Thyroid gland (tissue), 4 donors: Measurements from ENCODE around the gene TRPV3. TPM values are rescaled to one million over a fixed set of nuclear protein-coding genes. Genes with fewer than 3 reads are reported as not detected.

Experiments
- DNase-seq, 2 donors: peaks; one replicate each; pipeline ENCODE4 v3.0.0-alpha.2; 2019
- H3K27ac ChIP-seq, 3 donors: fragments of 200-600 bp; sonication (generic); 1 replicate in 2 of 3; 2 replicates in 1 of 3; pipeline ENCODE4 v1.5.1; 2016 to 2019; ENCODE audit warnings: mild to moderate bottlenecking in 1 of 3, moderate library complexity in 1 of 3
- H3K27me3 ChIP-seq: fragments of 200-600 bp; sonication (generic); one replicate; pipeline ENCODE4 v1.5.1; 2019
- H3K36me3 ChIP-seq, 2 donors: fragments of 200-600 bp; sonication (generic); one replicate each; pipeline ENCODE4 v1.5.1; 2016 to 2019
- H3K4me1 ChIP-seq, 2 donors: fragments of 200-600 bp; sonication (generic); one replicate each; pipeline ENCODE4 v1.5.1; 2017 to 2019
- H3K4me3 ChIP-seq, 3 donors: fragments of 200-600 bp; sonication (generic); replicated peaks in 1 of 3; 1 replicate in 2 of 3; 2 replicates in 1 of 3; pipeline ENCODE4 v1.5.1; 2016; ENCODE audit warnings: mild to moderate bottlenecking in 1 of 3
- H3K9me3 ChIP-seq: fragments of 200-600 bp; sonication (generic); one replicate; pipeline ENCODE4 v1.5.1; 2017
- POLR2A ChIP-seq, 2 donors: fragments of 450-650 bp; IDR thresholded peaks; one replicate each; pipeline ENCODE4 v1.6.1; 2017; ENCODE audit warnings: antibody characterized with exemption in 2 of 2, mild to moderate bottlenecking in 2 of 2, moderate library complexity in 1 of 2
- WGBS, 2 donors: methylation state at CpG; one replicate each; pipeline ENCODE4 v1.1.5; 2017; 5-methylcytosine and 5-hydroxymethylcytosine counted together
- intact Hi-C: fragments of 100-400 bp; cut with DNase I; formaldehyde crosslinking; loops from one replicate; pipeline ENCODE4 v1.15.1; 2023
- total RNA-seq, 4 donors: library from RNA; depleted of rRNA; stranded (reverse); fragments of >200 nt; gene quantifications; one replicate each; pipeline ENCODE4 v1.2.3, GENCODE V29; 2016
- TF ChIP-seq, protein P1 (sequence below), 6 experiments: fragments of 200-600 bp in 3 of 6; fragments of 450-650 bp in 3 of 6; sonication (generic) in 3 of 6; IDR thresholded peaks; one replicate each; pipeline ENCODE4 v1.5.1; 2016 to 2019; ENCODE audit warnings: antibody characterized with exemption in 6 of 6, mild to moderate bottlenecking in 2 of 6, inconsistent platforms in 1 of 6, moderate library complexity in 1 of 6

Gene TRPV3
- total RNA-seq, 4 donors from 2014 or later = 0.11 to 1.2 (median 1.0) TPM

DNA sequence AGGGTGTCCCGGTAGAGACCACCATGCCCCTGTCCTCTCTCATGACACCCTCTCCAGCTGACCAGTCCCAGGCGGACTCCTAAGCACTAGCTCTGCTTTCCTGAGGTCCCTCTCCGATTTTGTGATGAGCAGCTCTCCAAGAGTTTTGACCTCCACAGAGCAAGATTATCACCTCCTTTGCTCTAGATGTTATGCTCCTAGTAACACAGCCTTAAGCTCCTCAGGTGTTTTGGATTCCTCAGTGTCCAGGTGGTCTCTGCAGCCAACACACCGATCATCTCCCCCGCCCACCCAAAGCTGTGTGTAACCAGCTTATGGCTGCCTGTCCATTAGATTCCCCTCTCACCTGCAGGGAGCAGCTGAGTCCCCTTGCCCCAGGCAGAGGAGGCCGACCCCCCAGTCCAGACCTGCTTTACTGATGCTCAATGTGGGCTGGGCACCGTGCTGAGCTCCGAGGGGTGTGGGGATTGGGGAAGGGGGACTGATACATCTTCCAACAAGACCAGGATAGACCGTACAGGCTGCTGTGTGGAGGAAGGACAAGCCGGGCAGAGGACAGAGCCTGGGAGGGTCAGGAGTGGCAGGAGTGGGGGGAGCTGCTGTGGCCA is 2.3 kb downstream of the TRPV3 start:
- no peaks in the 10 kb centered on the region for H3K9me3 ChIP-seq
- no peak for DNase-seq
- TF ChIP-seq, protein P1, sequence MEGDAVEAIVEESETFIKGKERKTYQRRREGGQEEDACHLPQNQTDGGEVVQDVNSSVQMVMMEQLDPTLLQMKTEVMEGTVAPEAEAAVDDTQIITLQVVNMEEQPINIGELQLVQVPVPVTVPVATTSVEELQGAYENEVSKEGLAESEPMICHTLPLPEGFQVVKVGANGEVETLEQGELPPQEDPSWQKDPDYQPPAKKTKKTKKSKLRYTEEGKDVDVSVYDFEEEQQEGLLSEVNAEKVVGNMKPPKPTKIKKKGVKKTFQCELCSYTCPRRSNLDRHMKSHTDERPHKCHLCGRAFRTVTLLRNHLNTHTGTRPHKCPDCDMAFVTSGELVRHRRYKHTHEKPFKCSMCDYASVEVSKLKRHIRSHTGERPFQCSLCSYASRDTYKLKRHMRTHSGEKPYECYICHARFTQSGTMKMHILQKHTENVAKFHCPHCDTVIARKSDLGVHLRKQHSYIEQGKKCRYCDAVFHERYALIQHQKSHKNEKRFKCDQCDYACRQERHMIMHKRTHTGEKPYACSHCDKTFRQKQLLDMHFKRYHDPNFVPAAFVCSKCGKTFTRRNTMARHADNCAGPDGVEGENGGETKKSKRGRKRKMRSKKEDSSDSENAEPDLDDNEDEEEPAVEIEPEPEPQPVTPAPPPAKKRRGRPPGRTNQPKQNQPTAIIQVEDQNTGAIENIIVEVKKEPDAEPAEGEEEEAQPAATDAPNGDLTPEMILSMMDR (IDR thresholded peaks at IDR 0.05) = no peak
- no peak for TF ChIP-seq POLR2A (IDR thresholded peaks at IDR 0.05)
- H3K36me3 ChIP-seq = no peaks in the 10 kb centered on the region
- 82 to 86% methylated on average over 9 to 10 of the region's 10 CpGs for WGBS, 2 donors
- no peak overlapping the region for H3K27ac ChIP-seq
- no peaks in the 10 kb centered on the region for H3K4me1 ChIP-seq
- no peak overlapping the region for H3K4me3 ChIP-seq
- no peaks in the 10 kb centered on the region for H3K27me3 ChIP-seq
- intact Hi-C loops = no loop called here

DNA sequence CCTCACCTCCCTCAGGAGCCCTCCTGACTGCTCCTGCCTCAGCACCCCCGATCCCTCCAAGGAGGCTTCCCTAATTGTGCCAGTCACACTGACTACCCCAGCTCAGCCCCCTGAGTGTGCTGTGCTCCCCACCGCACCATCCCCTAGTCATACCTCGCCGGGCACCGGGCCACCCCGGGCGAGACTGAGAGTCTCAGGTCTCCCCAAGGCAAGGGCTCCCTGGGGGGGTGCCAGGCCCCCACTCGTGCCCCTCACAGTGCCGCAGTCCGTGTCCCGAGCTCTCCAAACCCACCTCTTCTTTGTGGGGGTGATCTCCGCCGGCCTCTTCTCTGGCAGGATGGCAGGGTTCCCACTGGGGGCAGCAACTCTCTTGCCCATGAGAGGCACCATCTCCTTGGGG is 3.2 kb downstream of the TRPV3 start:
- DNase-seq = no peak
- Histone ChIP-seq H3K9me3 (no peaks in the 10 kb centered on the region), H3K36me3 (no peaks in the 10 kb centered on the region), H3K27ac (no peak overlapping the region), H3K27me3 (no peaks in the 10 kb centered on the region), H3K4me3 (no peak overlapping the region), H3K4me1 (no peaks in the 10 kb centered on the region)
- TF ChIP-seq POLR2A (IDR thresholded peaks at IDR 0.05) = no peak
- TF ChIP-seq, protein P1 (IDR thresholded peaks at IDR 0.05) = no peak
- intact Hi-C loops = no loop called here
- WGBS, 2 donors = 76 to 84% methylated on average over 13 of the region's 13 CpGs

DNA sequence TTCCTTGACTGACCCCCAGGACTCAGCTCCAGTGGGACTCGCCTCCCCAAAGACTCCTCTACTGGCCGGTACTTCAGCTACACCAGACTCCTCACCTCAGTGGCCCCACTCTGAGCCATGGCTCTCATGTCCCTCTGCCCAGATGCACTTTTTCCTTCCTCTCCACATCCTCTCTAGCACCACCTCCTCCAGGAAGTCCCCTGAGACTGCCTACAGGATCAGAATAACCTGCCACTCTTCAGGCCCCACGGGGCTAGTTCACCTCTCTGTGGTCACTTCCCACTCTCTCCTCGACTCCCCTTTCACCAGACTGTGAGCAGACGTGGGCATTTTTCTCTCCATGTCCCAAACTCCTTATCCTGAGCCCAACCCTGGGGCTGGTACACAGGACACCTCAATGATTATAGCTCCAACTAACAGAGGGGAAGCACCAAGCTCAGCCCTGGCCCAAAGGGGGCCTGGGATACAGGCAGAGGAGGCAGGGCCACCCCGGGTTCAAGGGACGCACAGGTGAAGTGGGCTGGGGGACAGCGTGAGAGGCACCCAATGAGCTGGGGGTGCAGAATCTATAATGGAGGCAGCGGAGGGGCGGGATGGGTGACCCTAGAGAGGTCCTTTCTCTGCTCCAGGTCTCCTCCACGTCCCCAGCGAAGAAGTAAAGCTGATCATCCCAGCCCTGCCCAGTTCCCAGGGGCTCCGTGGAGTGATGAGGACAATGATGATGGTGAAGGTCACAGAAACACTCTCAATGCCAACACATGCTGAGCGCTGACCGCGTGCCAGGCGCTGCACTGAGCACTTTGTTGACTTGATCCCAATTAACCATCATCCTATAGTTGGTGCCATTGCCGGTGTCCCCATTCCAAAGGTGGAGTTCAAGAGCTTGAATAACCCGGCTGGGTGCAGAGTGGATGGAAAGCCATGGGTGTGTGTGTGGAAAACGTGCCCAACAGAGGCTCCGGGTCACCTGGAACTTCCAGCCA is 3.9 kb downstream of the TRPV3 start:
- Histone ChIP-seq H3K9me3 (no peaks in the 10 kb centered on the region), H3K27me3 (no peaks in the 10 kb centered on the region), H3K4me1 (no peaks in the 10 kb centered on the region), H3K4me3 (no peak overlapping the region), H3K36me3 (no peaks in the 10 kb centered on the region), H3K27ac (no peak overlapping the region)
- intact Hi-C loops = no loop called here
- 87% methylated on average over 20 to 21 of the region's 21 CpGs for WGBS, 2 donors
- no peak for TF ChIP-seq POLR2A (IDR thresholded peaks at IDR 0.05)
- TF ChIP-seq, protein P1 (IDR thresholded peaks at IDR 0.05) = no peak
- DNase-seq = no peak

DNA sequence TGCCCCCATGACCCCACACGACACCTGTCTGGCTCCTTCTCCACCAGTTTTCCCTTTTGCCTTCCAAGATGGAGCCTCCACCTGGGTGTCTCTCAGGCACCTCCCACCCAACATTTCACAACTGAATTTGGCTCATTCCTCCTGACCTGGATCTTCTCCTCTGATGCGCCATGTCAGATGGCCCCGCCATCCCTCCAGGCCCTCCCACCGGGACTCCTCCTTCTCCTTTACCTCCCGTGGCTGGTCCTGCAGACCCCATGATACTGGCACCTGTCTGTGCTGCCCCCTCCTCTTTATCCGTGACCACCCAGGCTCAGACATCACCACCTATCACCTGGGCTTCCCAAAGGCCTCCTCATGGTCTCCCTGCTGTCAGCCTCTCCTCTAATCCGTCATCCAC is 4.7 kb downstream of the TRPV3 start:
- intact Hi-C loops = no loop called here
- H3K9me3 ChIP-seq = no peaks in the 10 kb centered on the region
- H3K27me3 ChIP-seq = no peaks in the 10 kb centered on the region
- no peaks in the 10 kb centered on the region for H3K36me3 ChIP-seq
- 87 to 92% methylated on average over 7 of the region's 7 CpGs for WGBS, 2 donors
- TF ChIP-seq, protein P1 (IDR thresholded peaks at IDR 0.05) = no peak
- TF ChIP-seq POLR2A (IDR thresholded peaks at IDR 0.05) = no peak
- no peak overlapping the region for H3K4me3 ChIP-seq
- DNase-seq = no peak
- no peak overlapping the region for H3K27ac ChIP-seq
- no peaks in the 10 kb centered on the region for H3K4me1 ChIP-seq

DNA sequence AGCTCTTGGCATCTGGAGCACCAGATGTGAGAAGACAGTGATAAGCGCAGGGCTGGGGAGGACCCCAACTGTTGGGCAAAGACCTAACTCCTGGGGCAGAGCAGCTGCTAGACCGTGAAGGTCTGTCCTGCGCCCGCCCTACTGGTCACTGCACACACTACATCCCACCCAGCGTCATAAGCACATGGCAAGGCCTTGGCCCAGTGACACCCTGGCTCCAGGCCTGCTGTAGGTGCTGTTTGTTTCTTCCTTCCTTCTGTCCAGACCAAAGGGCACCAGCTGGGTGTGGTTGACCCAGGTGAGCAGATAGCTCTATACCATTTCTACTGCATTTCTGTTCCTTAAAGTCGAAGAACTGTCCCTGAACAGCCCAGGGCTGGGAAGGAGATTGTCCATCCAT is 6.4 kb downstream of the TRPV3 start:
- WGBS, 2 donors = 81 to 90% methylated on average over 6 of the region's 6 CpGs
- TF ChIP-seq POLR2A (IDR thresholded peaks at IDR 0.05) = no peak
- TF ChIP-seq, protein P1 (IDR thresholded peaks at IDR 0.05) = no peak
- DNase-seq = no peak
- intact Hi-C loops = no loop called here
- H3K27me3 ChIP-seq = no peaks in the 10 kb centered on the region
- H3K36me3 ChIP-seq = no peaks in the 10 kb centered on the region
- H3K9me3 ChIP-seq = no peaks in the 10 kb centered on the region
- no peaks in the 10 kb centered on the region for H3K4me1 ChIP-seq
- H3K27ac ChIP-seq = no peak overlapping the region
- no peak overlapping the region for H3K4me3 ChIP-seq
